GM12872 (cell line): Measurements from ENCODE around the gene MMP24.
A peak's percentile ranks its signal among the peaks of the same experiment; 100 is the strongest.

Experiments used
- CTCF ChIP-seq: IDR thresholded peaks from 3 replicates; pipeline ENCODE4 v1.5.1; 2011; ENCODE audit warnings: low read depth, mild to moderate bottlenecking, low read length, moderate library complexity; ENCODE audit not compliant: insufficient read depth

MMP24 gene

DNA sequence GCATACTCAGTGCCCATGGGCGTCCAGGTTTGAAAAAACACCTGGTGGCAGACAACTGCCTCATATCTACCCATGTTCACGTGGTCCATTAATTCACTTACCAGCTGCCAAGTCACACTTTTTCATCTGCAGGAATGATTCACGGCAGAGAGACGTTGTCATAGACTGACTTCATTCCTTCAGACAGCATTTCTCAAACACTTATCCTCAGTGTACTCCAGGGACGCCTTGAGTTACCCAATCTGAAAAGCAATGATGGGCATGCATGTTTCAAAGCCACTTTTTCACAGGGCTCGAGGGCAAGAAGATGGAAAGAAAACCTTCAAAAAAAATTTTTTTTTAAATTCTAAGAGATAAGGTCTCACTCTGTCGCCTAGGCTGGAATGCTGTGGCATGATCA is 45.4 kb downstream of the MMP24 start:
- TF ChIP-seq CTCF, result no peak

DNA sequence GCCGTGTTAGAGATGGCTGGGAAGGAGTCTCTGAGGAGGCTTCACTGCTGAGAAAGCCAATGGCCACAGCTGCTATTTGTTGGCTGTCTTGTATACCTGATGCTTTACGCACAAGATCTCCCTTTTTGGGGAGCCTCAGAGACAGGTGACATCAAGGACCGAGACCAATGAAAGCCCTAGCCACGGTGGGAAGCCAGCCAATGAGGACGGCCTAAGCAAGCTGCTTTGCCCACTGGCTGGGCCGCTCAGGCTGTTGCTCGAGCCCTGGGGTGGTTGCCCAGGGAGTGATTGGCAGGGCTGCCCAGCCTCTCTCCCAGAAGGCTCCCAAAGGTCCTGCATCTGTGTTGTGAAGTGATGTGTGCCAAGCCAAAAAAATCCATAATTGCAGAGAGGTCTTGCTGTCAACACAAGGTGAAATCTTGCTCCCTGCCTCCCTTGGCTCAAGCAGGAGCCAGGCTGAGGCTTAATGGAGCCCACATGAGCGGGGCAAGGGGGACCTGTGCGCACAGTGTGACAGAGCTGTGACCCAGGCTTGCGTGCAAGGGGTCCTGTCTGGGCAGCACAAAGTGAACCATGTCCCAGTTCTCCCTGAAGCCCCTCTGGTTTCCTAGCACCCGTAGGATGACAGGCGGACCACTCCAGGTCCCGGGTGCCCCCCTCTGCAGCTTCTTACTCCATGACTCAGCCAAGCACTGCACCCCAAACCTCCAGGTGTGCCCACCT is 47.1 kb downstream of the MMP24 start:
- TF ChIP-seq CTCF, result no peak

- TF ChIP-seq CTCF, result no peak
Measured at GRCh38 chr20:35274172-35275092, 47.9 kb downstream of the MMP24 start.

DNA sequence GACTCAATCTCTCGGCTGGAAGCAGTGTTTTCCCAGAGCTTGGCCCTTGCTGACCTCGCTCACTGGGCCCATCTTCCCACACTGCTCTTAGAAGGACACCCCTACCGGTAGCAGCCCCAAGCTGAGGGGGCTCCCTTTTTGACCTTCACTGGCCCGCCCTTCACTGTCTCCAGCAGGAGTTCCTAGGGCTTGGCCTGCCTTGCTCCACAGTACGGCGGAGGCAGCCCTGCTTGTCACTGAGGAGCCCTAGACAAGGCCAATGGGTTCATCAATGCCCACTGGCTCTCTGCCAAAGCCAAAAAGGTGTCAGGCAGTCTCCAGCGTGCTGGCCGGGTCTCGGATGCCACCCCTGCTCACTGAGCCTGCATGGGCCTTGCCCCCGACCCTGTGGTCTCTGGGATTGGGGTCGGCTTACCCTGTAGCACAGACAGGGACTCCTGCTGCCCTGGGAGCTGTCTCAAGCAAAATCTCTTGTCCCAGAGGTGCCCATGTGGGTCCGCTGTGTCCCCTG is 49.3 kb downstream of the MMP24 start:
- no peak for TF ChIP-seq CTCF

DNA sequence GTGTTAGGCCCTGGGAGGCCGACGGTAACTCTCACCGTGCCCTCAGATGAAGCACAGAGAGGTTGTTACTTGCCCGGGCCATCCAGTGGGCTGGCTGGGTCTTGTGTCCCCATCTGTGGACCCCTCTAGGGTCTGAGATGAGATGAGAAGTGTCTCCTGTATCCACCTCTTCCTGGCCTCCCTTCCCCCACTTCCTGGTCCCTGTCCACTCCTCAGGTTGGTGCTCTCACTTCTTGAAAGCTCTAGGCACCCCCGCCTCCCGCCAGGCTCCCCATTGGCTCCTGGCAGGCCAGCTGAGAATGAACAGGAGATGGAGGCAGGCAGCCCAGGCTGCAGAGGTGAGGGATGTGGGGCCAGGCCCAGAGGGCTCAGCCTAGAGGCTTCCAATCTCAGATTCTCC is 49.9 kb downstream of the MMP24 start:
- TF ChIP-seq CTCF, result no peak

GRCh38 chr20:35277127-35277526 is 50.6 kb downstream of the MMP24 start:
- no peak for TF ChIP-seq CTCF

GRCh38 chr20:35277531-35278395 is 51.3 kb downstream of the MMP24 start, which contains the start of gene MMP24OS:
TSS of gene MMP24OS (minus strand) at chr20:35278122. CDS start at chr20:35277929, 193 bp downstream.
- peak; percentile 54 for TF ChIP-seq CTCF
